Upper lobe of left lung (tissue), 6 donors: Measurements from ENCODE around the gene CEP70. TPM values are rescaled to one million over a fixed set of nuclear protein-coding genes. Genes with fewer than 3 reads are reported as not detected.
A peak's percentile ranks its signal among the peaks of the same experiment; 100 is the strongest.

Experiments
- ATAC-seq, 2 donors: fragments of 200-7000 bp; cut with Tn5 transposase; one replicate each; pipeline ENCODE4 v1.9.1; 2022; ENCODE audit warnings: mild to moderate bottlenecking in 2 of 2, moderate library complexity in 2 of 2; ENCODE audit not compliant: low FRiP score in 2 of 2
- DNase-seq, 2 donors: peaks; one replicate each; pipeline ENCODE4 v3.0.0-alpha.2; 2019 to 2020
- H3K27ac ChIP-seq, 4 donors: fragments of 200-600 bp; sonication (generic); one replicate each; pipeline ENCODE4 v1.5.1; 2016 to 2019
- H3K27me3 ChIP-seq, 4 donors: fragments of 200-600 bp; sonication (generic); one replicate each; pipeline ENCODE4 v1.5.1; 2017 to 2019
- H3K36me3 ChIP-seq, 4 donors: fragments of 200-600 bp; sonication (generic); one replicate each; pipeline ENCODE4 v1.5.1; 2016 to 2019
- H3K4me1 ChIP-seq, 4 donors: fragments of 200-600 bp; sonication (generic); one replicate each; pipeline ENCODE4 v1.5.1; 2018 to 2019
- H3K4me3 ChIP-seq, 4 donors: fragments of 200-600 bp; sonication (generic); one replicate each; pipeline ENCODE4 v1.5.1; 2017 to 2019; ENCODE audit warnings: mild to moderate bottlenecking in 2 of 4, moderate library complexity in 1 of 4
- H3K9me3 ChIP-seq, 4 donors: fragments of 200-600 bp; sonication (generic); one replicate each; pipeline ENCODE4 v1.5.1; 2018 to 2019
- EP300 ChIP-seq, 4 donors: sonication (generic); formaldehyde crosslinking; IDR thresholded peaks; one replicate each; pipeline ENCODE4 v1.5.1; 2017; ENCODE audit warnings: antibody characterized with exemption in 4 of 4, control low read depth in 2 of 4
- POLR2A ChIP-seq, 4 donors: fragments of 450-650 bp; IDR thresholded peaks; one replicate each; pipeline ENCODE4 v1.5.1; 2016 to 2017; ENCODE audit warnings: antibody characterized with exemption in 4 of 4, mild to moderate bottlenecking in 2 of 4
- POLR2AphosphoS5 ChIP-seq, 2 donors: sonication (generic); formaldehyde crosslinking; IDR thresholded peaks; one replicate each; pipeline ENCODE4 v1.5.1; 2017; ENCODE audit warnings: antibody characterized with exemption in 2 of 2
- WGBS, 2 donors: methylation state at CpG; one replicate each; pipeline ENCODE4 v1.1.5; 2017 to 2018; 5-methylcytosine and 5-hydroxymethylcytosine counted together
- total RNA-seq, 6 donors: library from RNA; depleted of rRNA in 4 of 6; stranded (reverse); fragments of >200 nt in 4 of 6; gene quantifications; one replicate each; pipeline versions ENCODE4 v1.1.0 to v1.2.1, GENCODE V29; 2016 to 2021
- TF ChIP-seq, protein P1 (sequence below), 6 experiments: fragments of 450-650 bp in 4 of 6; fragments of 200-600 bp in 2 of 6; sonication (generic) in 2 of 6; IDR thresholded peaks; one replicate each; pipeline ENCODE4 v1.5.1; 2016 to 2019; ENCODE audit warnings: antibody characterized with exemption in 6 of 6
- donor health status: DM: no; HTN: no; CAD: no; lungs with moderate emphysema.
- donor health status: DM: no; HTN: yes; CAD: no; lungs with severe emphysema.

Gene CEP70
- 100 to 1,000 TPM in 1 of 6 donors, 10 to 100 TPM in 5; 27.6 to 121 (median 50.9) TPM for total RNA-seq

DNA sequence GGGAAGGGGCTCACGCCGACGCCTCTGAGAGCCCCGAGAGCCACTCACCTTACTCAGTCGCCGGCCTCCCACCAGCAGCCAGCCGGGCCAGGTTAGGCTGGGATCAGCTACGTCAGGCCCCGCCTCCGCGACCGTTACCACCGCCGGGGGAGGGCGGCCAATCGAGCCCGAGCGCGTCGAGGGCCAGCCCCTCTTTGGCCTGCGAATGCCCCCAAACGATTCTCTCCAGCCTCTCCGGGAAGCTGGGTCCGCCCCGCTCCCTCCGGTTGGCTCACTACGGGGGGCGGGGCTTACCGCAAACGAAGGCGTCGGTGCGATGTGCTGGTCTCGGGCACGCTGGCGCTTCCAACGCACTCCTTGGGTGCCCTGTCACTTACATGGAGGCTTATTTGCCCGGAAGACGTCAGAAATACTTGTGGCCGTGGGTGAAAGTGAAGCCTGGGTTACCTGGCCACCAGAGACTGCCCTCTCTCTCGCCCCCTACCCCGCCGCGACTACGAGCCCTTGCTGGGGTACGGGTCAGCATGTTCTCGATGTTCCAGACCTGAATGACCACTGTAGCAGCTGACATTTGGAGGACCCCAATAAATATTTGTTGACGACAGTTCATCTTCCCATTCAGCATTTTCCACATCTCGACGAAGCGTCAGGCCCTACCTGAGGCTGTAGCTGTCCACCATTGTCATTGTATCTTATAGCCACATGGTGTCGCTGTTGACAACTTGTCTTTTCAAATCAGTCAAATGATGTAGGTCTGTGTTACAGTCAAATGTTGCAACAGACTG, at the start of gene CEP70:
Gene CEP70 (minus strand): TSS at position 111 of the 785 bp plus-strand sequence. CDS start 21,333 bp downstream, outside the sequence.
- Histone ChIP-seq H3K4me1 (peaks cover 0 to 10% (median 7%) of the 10 kb centered on the region in 4 donors), H3K9me3 (no peaks in the 10 kb centered on the region), H3K36me3 (no peaks in the 10 kb centered on the region), H3K4me3 (peak within 1 kb of the TSS; percentile 69 to 80 (median 74)), H3K27ac (peak within 1 kb of the TSS; percentile 88 to 94 (median 92)), H3K27me3 (no peaks in the 10 kb centered on the region)
- TF ChIP-seq POLR2AphosphoS5 (IDR thresholded peaks at IDR 0.05) (peak; percentile 44 to 93), EP300 (IDR thresholded peaks at IDR 0.05) (peak in 1 of 4 donors; percentile 75), POLR2A (IDR thresholded peaks at IDR 0.05) (peak in 3 of 4 donors; percentile 85 to 95 (median 92))
- TF ChIP-seq, protein P1, sequence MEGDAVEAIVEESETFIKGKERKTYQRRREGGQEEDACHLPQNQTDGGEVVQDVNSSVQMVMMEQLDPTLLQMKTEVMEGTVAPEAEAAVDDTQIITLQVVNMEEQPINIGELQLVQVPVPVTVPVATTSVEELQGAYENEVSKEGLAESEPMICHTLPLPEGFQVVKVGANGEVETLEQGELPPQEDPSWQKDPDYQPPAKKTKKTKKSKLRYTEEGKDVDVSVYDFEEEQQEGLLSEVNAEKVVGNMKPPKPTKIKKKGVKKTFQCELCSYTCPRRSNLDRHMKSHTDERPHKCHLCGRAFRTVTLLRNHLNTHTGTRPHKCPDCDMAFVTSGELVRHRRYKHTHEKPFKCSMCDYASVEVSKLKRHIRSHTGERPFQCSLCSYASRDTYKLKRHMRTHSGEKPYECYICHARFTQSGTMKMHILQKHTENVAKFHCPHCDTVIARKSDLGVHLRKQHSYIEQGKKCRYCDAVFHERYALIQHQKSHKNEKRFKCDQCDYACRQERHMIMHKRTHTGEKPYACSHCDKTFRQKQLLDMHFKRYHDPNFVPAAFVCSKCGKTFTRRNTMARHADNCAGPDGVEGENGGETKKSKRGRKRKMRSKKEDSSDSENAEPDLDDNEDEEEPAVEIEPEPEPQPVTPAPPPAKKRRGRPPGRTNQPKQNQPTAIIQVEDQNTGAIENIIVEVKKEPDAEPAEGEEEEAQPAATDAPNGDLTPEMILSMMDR (IDR thresholded peaks at IDR 0.05), result peak; percentile 90 to 95 (median 94)
- DNase-seq (peak; percentile 97), ATAC-seq (peak; percentile 98 to 99)
- 0% methylated on average over 5 to 29 of the region's 52 CpGs for WGBS, 2 donors

DNA sequence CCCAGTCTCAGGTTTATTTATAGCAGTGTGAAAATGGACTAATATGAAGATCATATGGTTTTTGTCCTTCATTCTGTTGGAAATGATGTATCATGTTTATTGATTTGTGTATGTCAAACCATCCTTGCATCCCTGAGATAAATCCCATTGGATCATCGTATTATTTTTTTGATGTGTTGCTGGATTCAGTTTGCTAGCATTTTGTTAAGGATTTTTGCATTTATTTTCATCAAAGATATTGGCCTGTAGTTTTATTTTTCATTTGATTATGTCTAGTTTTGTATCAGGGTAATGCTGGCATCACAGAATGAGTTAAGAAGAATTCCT, 48.8 kb upstream of the CEP70 start:
- Histone ChIP-seq H3K9me3 (peaks cover 16 to 53% (median 27%) of the 10 kb centered on the region in 4 donors), H3K4me1 (no peaks in the 10 kb centered on the region), H3K27ac (no peak overlapping the region), H3K4me3 (no peak overlapping the region), H3K36me3 (no peaks in the 10 kb centered on the region), H3K27me3 (no peaks in the 10 kb centered on the region)
- ATAC-seq, result no peak
- DNase-seq, result no peak
- TF ChIP-seq EP300 (IDR thresholded peaks at IDR 0.05) (no peak), POLR2AphosphoS5 (IDR thresholded peaks at IDR 0.05) (no peak), POLR2A (IDR thresholded peaks at IDR 0.05) (no peak)
- TF ChIP-seq, protein P1 (IDR thresholded peaks at IDR 0.05), result no peak
- 96 to 100% methylated on average over 1 of the region's 1 CpG for WGBS, 2 donors

DNA sequence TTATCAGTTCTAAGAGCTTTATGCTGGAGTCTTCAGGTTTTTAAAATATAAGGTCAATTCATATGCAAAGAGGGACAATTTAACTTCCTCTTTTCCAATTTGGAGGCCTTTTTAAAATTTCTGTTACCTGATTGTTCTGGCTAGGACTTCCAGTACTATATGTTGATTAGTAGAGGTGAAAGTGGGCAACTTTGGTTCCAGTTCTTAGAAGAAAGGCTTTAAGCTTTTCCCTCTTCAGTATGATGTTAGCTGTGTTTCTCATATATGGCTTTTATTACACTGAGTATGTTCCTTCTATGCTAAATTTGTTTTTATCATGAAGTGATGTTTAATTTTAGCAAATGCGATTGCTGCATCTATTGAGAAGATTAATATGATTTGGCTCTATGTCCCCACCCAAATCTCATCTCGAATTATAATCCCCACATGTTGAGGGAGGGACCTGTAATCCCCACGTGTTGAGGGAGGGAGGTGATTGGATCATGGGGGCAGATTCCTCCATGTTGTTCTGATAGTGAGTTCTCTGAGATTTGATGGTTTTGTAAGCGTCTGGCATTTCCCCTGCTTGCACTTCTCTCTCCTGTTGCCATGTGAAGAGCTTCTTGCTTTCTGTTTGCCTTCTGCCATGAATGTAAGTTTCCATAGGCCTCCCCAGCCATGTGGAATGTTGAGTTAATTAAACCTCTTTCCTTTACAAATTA, 48.3 kb upstream of the CEP70 start:
- no peak for DNase-seq
- TF ChIP-seq POLR2A (IDR thresholded peaks at IDR 0.05), result no peak
- TF ChIP-seq EP300 (IDR thresholded peaks at IDR 0.05), result no peak
- TF ChIP-seq POLR2AphosphoS5 (IDR thresholded peaks at IDR 0.05), result no peak
- no peak overlapping the region for H3K4me3 ChIP-seq
- H3K27ac ChIP-seq, result no peak overlapping the region
- no peaks in the 10 kb centered on the region for H3K27me3 ChIP-seq
- H3K4me1 ChIP-seq, result no peaks in the 10 kb centered on the region
- 83 to 94% methylated on average over 4 of the region's 4 CpGs for WGBS, 2 donors
- ATAC-seq, result no peak
- no peaks in the 10 kb centered on the region for H3K36me3 ChIP-seq
- H3K9me3 ChIP-seq, result peaks cover 16 to 53% (median 27%) of the 10 kb centered on the region in 4 donors

- Histone ChIP-seq H3K27ac (no peak overlapping the region), H3K4me1 (no peaks in the 10 kb centered on the region), H3K4me3 (no peak overlapping the region), H3K36me3 (no peaks in the 10 kb centered on the region), H3K27me3 (no peaks in the 10 kb centered on the region), H3K9me3 (peaks cover 11 to 34% (median 17%) of the 10 kb centered on the region in 4 donors)
- ATAC-seq (no peak), DNase-seq (no peak)
- 81 to 83% methylated on average over 4 of the region's 4 CpGs for WGBS, 2 donors
- TF ChIP-seq EP300 (IDR thresholded peaks at IDR 0.05), result no peak
- TF ChIP-seq POLR2A (IDR thresholded peaks at IDR 0.05), result no peak
- no peak for TF ChIP-seq POLR2AphosphoS5 (IDR thresholded peaks at IDR 0.05)
Measured at GRCh38 chr3:138640537-138640936, 46.5 kb upstream of the CEP70 start.

- no peak overlapping the region for H3K27ac ChIP-seq
- no peaks in the 10 kb centered on the region for H3K4me1 ChIP-seq
- TF ChIP-seq POLR2A (IDR thresholded peaks at IDR 0.05) (no peak), EP300 (IDR thresholded peaks at IDR 0.05) (no peak), POLR2AphosphoS5 (IDR thresholded peaks at IDR 0.05) (no peak)
- TF ChIP-seq, protein P1 (IDR thresholded peaks at IDR 0.05), result no peak
- ATAC-seq (no peak), DNase-seq (no peak)
- 88 to 94% methylated on average over 2 of the region's 2 CpGs for WGBS, 2 donors
- peaks cover 0 to 2% (median 0%) of the 10 kb centered on the region in 4 donors for H3K36me3 ChIP-seq
- H3K27me3 ChIP-seq, result no peaks in the 10 kb centered on the region
- H3K9me3 ChIP-seq, result peaks cover 5 to 15% (median 10%) of the 10 kb centered on the region in 4 donors
- no peak overlapping the region for H3K4me3 ChIP-seq
Measured at GRCh38 chr3:138638641-138639040, 44.6 kb upstream of the CEP70 start.
